Neural cell (in vitro differentiated cells): ENCODE measurements around the gene TAF10. TPM values are rescaled to one million over a fixed set of nuclear protein-coding genes. Genes with fewer than 3 reads are reported as not detected.

ENCODE experiments used
- H2AFZ ChIP-seq: fragments of 200-600, 300-800 bp; sonication (generic), shearing (Covaris generic); 2 replicates; pipeline ENCODE4 v1.6.0; 2014; ENCODE audit warnings: low read depth, mild to moderate bottlenecking, antibody characterized with exemption, low read length, moderate library complexity
- H3F3A ChIP-seq: fragments of 200-600 bp; shearing (Covaris generic); 2 replicates; pipeline ENCODE4 v1.6.1; 2016; ENCODE audit warnings: mild to moderate bottlenecking, moderate library complexity, mixed read lengths, antibody characterized with exemption, low read length; ENCODE audit not compliant: insufficient read depth, poor library complexity, severe bottlenecking
- H3K27ac ChIP-seq: fragments of 200-600, 300-800 bp; sonication (generic), shearing (Covaris generic); 2 replicates; pipeline ENCODE4 v1.5.1; 2014; ENCODE audit warnings: mild to moderate bottlenecking, low read length, moderate library complexity
- H3K27me3 ChIP-seq: fragments of 300-800, 200-600 bp; sonication (generic), shearing (Covaris generic); 2 replicates; pipeline ENCODE4 v1.6.0; 2014; ENCODE audit warnings: mild to moderate bottlenecking, low read depth, low read length, moderate library complexity; ENCODE audit not compliant: insufficient read depth
- H3K36me3 ChIP-seq: fragments of 300-800, 200-600 bp; sonication (generic), shearing (Covaris generic); 2 replicates; pipeline ENCODE4 v1.5.1; 2014; ENCODE audit warnings: mild to moderate bottlenecking, antibody characterized with exemption, low read length, moderate library complexity; ENCODE audit not compliant: insufficient read depth
- H3K4me2 ChIP-seq: fragments of 300-800, 200-600 bp; sonication (generic), shearing (Covaris generic); 2 replicates; pipeline ENCODE4 v1.6.0; 2014; ENCODE audit warnings: mild to moderate bottlenecking, low read length
- H3K4me3 ChIP-seq: fragments of 300-800, 200-600 bp; sonication (generic), shearing (Covaris generic); 2 replicates; pipeline ENCODE4 v1.5.1; 2014; ENCODE audit warnings: mild to moderate bottlenecking, low read length, moderate library complexity
- H3K79me2 ChIP-seq: fragments of 200-600 bp; shearing (Covaris generic); replicated peaks from 2 replicates; pipeline ENCODE4 v1.6.0; 2014; ENCODE audit warnings: mild to moderate bottlenecking, low read length, moderate library complexity; ENCODE audit not compliant: insufficient read depth
- H3K9ac ChIP-seq: fragments of 300-800, 200-600 bp; sonication (generic), shearing (Covaris generic); 2 replicates; pipeline ENCODE4 v1.6.1; 2016; ENCODE audit warnings: mild to moderate bottlenecking, low read length, mixed read lengths
- H3K9me2 ChIP-seq: fragments of 200-600 bp; shearing (Covaris generic); 2 replicates; pipeline ENCODE4 v1.6.1; 2016; ENCODE audit warnings: mild to moderate bottlenecking, low read length, mixed read lengths; ENCODE audit not compliant: insufficient read depth
- H3K9me3 ChIP-seq: fragments of 200-600, 300-800 bp; sonication (generic), shearing (Covaris generic); 2 replicates; pipeline ENCODE4 v1.6.1; 2016; ENCODE audit warnings: mild to moderate bottlenecking, mixed run types, low read length, moderate library complexity, mixed read lengths
- H4K20me1 ChIP-seq: fragments of 200-600 bp; shearing (Covaris generic); 2 replicates; pipeline ENCODE4 v1.6.1; 2016; ENCODE audit warnings: mild to moderate bottlenecking, mixed run types; ENCODE audit not compliant: insufficient read depth
- CTCF ChIP-seq: fragments of 450-650 bp; IDR thresholded peaks from 2 replicates; pipeline ENCODE4 v1.5.1; 2014; ENCODE audit warnings: antibody characterized with exemption, mild to moderate bottlenecking, moderate library complexity; ENCODE audit not compliant: poor library complexity, severe bottlenecking
- EP300 ChIP-seq: fragments of 450-650 bp; conservative IDR thresholded peaks from 2 replicates; pipeline ENCODE4 v1.6.1; 2014; ENCODE audit warnings: antibody characterized with exemption, mild to moderate bottlenecking, moderate library complexity; ENCODE audit not compliant: poor library complexity, severe bottlenecking
- EZH2 ChIP-seq: fragments of 200-600, 300-800 bp; shearing (Covaris generic), sonication (generic); IDR thresholded peaks from 2 replicates; pipeline ENCODE4 v1.6.1; 2014; ENCODE audit warnings: antibody characterized with exemption, low read length, borderline replicate concordance, mild to moderate bottlenecking; ENCODE audit not compliant: insufficient read depth, poor library complexity, severe bottlenecking
- MXI1 ChIP-seq: fragments of 450-650 bp; conservative IDR thresholded peaks from 2 replicates; pipeline ENCODE4 v1.6.1; 2014; ENCODE audit warnings: antibody characterized with exemption, mild to moderate bottlenecking; ENCODE audit not compliant: poor library complexity, severe bottlenecking
- POLR2AphosphoS5 ChIP-seq: IDR thresholded peaks from 2 replicates; pipeline ENCODE4 v1.6.1; 2012
- RAD21 ChIP-seq: fragments of 450-650 bp; conservative IDR thresholded peaks from 2 replicates; pipeline ENCODE4 v1.6.1; 2014; ENCODE audit warnings: antibody characterized with exemption, mild to moderate bottlenecking, moderate library complexity
- SMC3 ChIP-seq: fragments of 450-650 bp; conservative IDR thresholded peaks from 2 replicates; pipeline ENCODE4 v1.6.1; 2014; ENCODE audit warnings: antibody characterized with exemption, mild to moderate bottlenecking, moderate library complexity; ENCODE audit not compliant: poor library complexity
- TAF1 ChIP-seq: IDR thresholded peaks from 2 replicates; pipeline ENCODE4 v1.6.1; 2012; ENCODE audit warnings: low read depth
- polyA plus RNA-seq: library from polyadenylated mRNA; depleted of rRNA; stranded (reverse); fragments of >200 nt; gene quantifications from 2 replicates; pipeline ENCODE4 v1.2.3, GENCODE V29; 2014
- TF ChIP-seq, protein P1 (sequence below): IDR thresholded peaks from 2 replicates; pipeline ENCODE4 v1.6.1; 2012; ENCODE audit warnings: borderline replicate concordance

TAF10 gene
- polyA plus RNA-seq, 1 donor from 2014 or later, result 39.7 TPM

- peaks cover 80% of the 10 kb centered on the region for H4K20me1 ChIP-seq
- peaks cover 53% of the 10 kb centered on the region for H3K79me2 ChIP-seq
- H3F3A ChIP-seq, result no peaks in the 10 kb centered on the region
- H3K27me3 ChIP-seq, result no peaks in the 10 kb centered on the region
- H3K9me2 ChIP-seq, result no peaks in the 10 kb centered on the region
- no peak overlapping the region for H3K4me3 ChIP-seq
- no peaks in the 10 kb centered on the region for H3K9me3 ChIP-seq
- TF ChIP-seq MXI1 (no peak), POLR2AphosphoS5 (no peak), EZH2 (no peak), EP300 (no peak), CTCF (no peak), SMC3 (no peak), TAF1 (no peak), RAD21 (no peak)
- TF ChIP-seq, protein P1, sequence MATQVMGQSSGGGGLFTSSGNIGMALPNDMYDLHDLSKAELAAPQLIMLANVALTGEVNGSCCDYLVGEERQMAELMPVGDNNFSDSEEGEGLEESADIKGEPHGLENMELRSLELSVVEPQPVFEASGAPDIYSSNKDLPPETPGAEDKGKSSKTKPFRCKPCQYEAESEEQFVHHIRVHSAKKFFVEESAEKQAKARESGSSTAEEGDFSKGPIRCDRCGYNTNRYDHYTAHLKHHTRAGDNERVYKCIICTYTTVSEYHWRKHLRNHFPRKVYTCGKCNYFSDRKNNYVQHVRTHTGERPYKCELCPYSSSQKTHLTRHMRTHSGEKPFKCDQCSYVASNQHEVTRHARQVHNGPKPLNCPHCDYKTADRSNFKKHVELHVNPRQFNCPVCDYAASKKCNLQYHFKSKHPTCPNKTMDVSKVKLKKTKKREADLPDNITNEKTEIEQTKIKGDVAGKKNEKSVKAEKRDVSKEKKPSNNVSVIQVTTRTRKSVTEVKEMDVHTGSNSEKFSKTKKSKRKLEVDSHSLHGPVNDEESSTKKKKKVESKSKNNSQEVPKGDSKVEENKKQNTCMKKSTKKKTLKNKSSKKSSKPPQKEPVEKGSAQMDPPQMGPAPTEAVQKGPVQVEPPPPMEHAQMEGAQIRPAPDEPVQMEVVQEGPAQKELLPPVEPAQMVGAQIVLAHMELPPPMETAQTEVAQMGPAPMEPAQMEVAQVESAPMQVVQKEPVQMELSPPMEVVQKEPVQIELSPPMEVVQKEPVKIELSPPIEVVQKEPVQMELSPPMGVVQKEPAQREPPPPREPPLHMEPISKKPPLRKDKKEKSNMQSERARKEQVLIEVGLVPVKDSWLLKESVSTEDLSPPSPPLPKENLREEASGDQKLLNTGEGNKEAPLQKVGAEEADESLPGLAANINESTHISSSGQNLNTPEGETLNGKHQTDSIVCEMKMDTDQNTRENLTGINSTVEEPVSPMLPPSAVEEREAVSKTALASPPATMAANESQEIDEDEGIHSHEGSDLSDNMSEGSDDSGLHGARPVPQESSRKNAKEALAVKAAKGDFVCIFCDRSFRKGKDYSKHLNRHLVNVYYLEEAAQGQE, result no peak
- H3K27ac ChIP-seq, result no peak overlapping the region
- H3K9ac ChIP-seq, result no peak overlapping the region
- no peak overlapping the region for H3K4me2 ChIP-seq
- H3K36me3 ChIP-seq, result no peaks in the 10 kb centered on the region
- H2AFZ ChIP-seq, result no peak overlapping the region
Measured at GRCh38 chr11:6638429-6638828, 26.4 kb upstream of the TAF10 start.

DNA sequence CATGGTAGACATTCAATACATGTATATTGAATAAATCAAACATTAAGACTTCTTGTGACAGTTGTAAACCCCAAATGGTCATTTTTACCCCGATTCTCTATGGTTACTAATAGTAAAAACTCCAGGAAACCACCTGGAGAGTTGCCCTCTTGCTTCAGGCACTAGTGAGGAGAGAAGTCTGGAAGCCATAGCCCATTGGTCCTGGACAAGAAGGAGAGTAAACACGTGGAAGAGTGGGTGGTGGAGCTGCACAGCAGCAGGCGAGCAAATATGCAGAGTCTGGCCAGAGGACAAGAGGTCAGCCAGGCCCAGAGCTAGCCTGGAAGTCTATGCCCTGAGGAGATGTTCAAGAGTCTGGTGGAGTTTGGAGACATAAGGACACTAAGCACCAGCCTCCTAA, 25.9 kb upstream of the TAF10 start:
- Histone ChIP-seq H3K27me3 (no peaks in the 10 kb centered on the region), H3K9me2 (no peaks in the 10 kb centered on the region), H3K4me3 (no peak overlapping the region), H3F3A (no peaks in the 10 kb centered on the region), H3K27ac (no peak overlapping the region), H3K9ac (no peak overlapping the region), H3K9me3 (no peaks in the 10 kb centered on the region), H3K79me2 (peaks cover 49% of the 10 kb centered on the region), H2AFZ (no peak overlapping the region), H3K4me2 (no peak overlapping the region), H3K36me3 (no peaks in the 10 kb centered on the region), H4K20me1 (peaks cover 75% of the 10 kb centered on the region)
- TF ChIP-seq EZH2 (no peak), POLR2AphosphoS5 (no peak), TAF1 (no peak), SMC3 (no peak), EP300 (no peak), CTCF (no peak), MXI1 (no peak), RAD21 (no peak)
- TF ChIP-seq, protein P1, result no peak
